Islet of Langerhans (tissue), 1 donor: ENCODE measurements around the gene IER5L.
"Not testable (repeated sequence)": the region's sequence is repeated elsewhere in the genome, so short reads cannot be mapped to it uniquely, and the experiment has no call there.

Experiments
- FAIRE-seq: peaks from one replicate; lab custom pipeline; 2011; peaks lifted over from hg19 to GRCh38; lab: Jason Lieb, UNC

The IER5L gene

DNA sequence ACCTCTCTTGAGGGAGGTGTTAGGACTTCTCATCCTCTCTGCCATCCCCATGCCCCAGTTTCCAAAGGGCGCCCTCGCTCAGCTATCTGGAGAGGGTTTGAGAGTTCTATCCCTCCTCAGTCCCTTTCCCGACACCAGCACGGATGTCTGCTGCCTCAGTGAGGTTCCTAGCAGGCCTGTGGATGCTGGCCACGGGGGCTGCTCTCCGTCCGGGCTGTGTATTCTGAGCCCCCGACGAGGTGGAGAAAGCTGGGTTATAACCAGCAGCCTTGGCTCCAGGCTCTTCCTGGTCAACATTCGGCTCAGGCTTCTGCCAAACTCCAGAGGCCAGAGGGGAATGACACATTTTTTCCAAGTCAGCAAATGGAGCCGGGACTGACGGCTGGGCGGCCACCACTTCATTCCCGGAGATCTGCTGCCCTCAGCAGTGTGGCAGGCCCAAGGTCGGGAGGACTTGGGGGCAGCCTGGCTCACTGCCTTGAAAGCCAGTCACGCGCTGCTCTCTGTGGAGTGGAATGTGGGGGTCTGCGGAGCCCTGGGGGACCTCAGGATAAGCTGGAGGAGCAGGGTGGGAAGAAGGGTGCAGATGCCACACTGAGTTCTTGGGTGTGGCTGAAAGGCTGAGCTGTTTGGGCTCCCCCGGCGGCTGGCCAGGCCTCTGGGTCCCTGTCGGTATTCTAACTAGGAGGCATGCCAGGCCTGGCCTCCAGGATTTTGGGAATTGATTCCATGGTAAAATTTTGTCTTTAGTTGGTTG lies 39.4 kb downstream of the IER5L start:
- FAIRE-seq: no peak

DNA sequence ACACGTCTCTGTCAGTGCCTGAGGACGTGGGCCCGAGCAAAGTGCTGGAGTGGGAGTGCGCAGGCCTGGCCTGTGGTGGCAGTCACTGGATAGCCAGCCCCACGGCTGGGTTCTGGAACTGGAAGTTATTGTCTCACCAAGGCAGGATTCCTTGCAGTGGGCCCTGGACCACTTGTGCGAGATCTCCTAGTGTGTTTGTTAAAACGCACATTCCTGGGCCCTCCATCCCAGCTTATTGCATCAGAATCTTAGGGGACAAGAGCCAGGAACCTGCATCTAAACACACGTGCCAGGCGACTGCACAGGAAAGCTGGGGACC lies 40.0 kb downstream of the IER5L start:
- FAIRE-seq: no peak

DNA sequence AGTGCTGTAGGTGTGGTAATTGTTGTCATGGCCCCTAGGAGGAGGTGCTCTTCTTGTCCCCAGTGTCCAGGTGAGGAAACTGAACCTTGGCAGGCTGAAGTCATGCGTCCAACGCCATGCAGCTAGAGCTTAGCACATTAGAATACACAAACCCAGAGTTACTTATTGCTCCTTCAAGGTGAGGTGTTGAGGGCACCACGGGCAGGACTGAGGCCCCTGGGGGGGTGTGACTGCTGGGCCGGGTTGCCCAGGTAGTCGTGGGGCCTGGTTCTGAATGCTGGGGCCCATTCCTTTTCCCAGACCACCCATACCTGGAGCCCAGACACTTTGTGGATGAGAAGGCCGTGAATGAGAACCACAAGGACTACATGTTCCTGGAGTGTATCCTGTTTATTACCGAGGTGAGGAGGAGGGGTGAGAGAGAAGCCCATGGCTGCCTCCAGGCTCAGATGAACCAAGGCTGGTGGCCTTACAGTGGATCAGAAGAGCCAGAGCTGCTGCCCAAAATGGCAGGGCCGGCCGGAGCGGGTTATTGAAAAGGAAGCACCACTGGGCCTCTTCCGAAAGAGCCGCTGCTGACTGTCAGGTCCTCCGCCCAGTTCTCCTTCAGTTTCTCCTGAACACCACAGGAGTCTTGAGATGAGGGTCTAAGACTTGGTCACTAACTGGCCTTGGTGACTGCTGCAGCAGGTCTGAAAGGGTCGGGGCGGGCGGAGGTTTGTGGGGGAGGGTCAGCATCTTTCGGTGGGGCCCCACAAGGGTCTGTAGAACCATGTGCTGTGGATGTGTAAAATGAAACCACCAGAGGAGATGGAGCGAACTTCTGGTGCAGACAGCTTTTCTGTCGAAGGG lies 40.5 kb downstream of the IER5L start:
- no peak for FAIRE-seq

DNA sequence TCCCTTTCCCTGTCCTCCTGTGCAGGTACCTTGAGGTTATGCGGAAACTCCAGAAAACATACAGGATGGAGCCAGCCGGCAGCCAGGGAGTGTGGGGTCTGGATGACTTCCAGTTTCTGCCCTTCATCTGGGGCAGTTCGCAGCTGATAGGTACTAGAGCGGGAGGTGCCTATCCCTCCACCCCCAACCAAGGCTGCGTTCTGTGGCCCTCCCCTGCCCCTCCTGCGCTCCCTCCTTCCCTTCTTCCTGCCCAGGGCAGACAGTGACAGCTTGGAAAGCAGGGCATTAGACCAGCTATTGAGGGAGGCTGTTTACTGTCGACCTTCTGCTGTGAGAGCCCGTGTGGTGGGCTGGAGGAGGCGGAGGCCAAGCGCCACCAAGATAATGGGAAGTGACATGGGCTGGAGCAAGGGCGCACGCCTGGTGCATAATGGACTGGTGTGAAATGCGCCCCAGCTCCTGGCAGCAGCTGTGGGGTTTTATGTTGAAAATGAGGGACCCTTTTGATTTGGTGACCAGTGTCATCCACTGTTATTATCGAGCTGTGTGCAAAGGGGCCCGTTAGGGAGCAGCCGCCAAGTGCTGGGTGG lies 41.5 kb downstream of the IER5L start:
- FAIRE-seq: no peak

DNA sequence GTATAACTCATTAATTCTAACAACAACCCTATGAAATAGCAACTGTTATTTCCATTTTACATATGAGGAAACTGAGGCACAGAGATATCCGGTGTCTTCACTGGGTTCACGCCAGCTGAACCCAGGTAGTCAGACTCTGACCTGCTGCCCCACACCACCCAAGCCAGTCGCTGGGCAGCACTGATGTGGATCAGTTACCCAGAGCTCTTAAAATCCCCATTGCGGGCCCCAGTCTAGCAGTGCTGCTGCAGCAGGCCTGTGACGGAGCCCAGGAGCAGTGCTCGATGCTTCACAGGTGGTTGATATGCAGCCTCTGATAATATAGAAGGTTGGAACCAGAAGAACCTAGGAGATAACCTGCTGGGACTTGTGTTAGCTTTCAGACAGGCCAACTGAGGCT lies 42.6 kb downstream of the IER5L start:
- no peak for FAIRE-seq

DNA sequence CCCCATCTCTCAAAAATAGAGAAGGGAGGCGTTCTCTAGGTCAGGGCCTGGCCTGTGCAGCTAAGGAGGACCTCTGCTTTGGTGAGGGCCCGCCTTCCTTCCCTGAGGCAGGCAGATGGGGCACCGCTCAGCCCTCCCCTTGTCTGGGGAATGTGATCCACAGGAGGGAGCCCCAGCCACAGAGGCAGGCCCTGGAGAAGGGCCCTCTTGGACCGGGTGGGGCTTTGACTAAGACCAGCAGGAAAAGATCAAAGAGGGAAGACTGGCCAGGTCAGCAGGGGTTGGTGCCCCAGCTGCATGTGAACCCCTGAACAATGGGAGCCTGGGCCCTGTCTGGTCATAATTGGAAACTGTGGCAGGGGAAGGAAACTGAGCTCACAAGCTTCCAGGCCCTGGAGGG lies 45.0 kb downstream of the IER5L start:
- no peak for FAIRE-seq

DNA sequence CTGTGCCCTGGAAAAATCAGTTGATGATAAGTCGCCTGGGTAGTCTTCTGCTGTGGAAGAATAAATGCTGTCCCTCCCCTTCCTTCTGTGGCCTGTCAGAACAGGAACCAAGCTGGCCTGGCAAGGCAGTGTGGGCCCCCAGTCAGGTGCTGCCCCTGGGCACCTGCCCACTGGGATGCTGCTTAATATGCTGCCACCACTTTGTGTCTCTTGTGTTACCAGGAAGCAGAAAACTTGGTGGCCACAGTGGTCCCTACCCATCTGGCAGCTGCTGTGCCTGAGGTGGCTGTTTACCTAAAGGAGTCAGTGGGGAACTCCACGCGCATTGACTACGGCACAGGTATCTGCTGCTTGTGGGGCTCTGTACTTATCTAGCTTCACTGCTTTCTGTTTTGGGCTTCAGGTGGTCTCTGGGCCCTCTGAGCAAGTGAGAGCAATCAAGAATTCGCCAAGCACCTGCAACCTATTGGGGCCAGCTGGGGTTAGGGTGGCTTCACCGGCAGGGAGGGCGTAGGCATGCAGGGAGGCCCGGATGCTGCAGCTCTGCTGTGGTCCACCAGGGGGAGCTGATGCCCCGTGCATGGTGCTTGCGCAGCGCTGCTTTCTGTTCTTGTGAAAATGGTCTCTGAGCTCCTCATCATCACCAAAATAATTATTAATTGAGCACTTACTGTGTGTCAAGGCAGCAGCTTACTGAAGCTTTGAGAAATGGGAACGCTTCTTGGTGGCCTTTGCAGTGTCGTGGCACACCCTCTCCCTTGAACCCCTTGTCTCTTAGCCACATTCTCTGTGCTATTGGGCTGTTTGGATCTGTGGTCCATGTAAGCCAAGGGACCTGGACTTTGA lies 46.5 kb downstream of the IER5L start:
- FAIRE-seq: no peak

DNA sequence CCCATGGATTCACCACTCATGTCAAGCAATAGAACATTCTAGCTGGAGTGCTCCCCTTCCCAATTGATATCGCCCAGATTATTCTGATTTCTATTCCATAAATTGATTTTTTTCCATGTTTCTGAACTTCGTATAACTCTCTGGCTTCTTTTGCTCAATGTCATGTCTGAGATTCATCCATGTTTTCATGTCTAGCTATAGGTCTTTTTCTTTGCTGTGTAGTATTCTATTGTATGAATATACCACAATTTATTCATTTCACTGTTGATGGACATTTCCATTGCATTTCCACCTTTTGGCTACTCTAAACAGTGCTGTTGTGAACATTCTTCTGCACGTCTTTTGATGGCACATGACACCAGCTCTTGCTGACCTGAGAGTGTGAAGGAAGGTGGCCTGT lies 47.3 kb downstream of the IER5L start:
- no peak for FAIRE-seq

DNA sequence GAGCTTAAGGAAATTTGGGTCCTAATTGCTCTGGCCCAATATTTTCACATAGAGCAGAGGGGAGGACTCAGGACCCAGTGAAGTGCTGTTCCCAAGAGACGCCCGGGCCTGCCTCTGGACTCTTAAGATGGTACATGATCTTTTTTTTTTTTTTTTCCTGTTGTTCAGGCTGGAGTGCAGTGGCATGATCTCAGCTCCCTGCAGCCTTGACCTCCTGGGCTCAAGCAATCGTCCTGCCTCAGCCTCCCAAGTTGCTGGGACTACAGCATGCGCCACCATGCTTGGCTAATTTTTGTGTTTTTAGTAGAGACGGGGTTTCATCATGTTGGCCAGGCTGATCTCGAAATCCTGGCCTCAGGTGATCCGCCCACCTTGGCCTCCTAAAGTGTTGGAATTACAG lies 47.8 kb downstream of the IER5L start:
- FAIRE-seq: not testable (repeated sequence)

DNA sequence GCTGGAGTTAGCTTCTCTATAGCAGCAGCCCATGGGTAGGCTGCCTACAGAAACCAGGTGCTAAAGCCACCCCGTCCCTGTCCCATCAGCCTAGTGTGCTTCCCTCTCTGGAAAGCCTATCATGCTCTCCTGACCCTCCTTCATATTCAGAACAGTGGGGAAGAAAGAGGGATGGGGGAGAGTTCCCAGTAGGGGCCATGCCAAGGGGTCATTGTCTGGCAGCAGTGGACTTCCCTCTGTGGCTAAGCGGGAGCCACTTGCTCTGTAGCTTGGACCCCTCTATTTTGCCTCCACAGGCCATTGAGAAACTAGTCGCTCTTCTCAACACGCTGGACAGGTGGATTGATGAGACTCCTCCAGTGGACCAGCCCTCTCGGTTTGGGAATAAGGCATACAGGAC lies 49.4 kb downstream of the IER5L start:
- no peak for FAIRE-seq

DNA sequence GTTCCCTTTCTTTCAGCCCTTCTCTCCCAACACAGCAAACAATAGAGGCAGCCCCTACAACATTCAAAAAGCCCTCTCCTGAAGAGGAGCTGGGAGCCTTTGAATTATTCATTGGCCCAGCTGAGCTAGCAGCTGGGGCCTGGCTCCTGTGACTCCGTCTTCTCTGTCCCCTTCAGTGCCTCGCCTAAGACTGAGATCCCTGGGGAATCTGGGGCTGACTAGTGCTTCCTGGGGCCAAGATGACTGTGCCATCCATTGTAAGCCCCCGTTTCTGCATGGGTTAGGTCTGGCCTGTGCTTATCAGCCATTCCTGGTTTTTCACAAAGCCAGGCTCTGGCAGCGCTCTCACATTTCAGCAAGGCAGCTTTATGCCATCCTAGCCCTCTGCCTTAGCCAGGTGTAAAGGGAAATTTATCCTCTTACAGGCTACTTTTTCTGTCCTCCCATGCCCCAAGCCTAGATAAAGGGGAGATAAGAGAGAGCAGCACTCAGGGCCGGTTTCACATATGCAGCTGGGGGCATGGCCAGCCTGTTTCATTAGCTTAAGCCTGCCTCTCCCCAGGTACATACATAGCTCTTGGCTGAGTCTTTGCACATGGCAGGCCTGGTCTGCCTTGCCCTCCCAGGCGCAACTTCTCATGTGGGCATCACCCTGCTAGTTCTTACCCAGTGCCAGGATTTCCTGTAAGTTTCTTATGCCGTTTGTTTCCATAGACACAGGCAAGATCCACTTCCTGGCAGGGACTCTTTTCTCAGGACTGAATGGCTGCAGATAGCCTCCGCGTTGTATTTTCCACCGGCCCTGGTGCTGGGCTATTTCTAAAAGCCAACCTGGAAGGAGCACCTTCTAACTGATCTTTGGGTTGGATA lies 51.1 kb downstream of the IER5L start:
- no peak for FAIRE-seq
